Measurements from ENCODE around the gene PCDHA8. TPM values are rescaled to one million over a fixed set of nuclear protein-coding genes. Genes with fewer than 3 reads are reported as not detected.

The PCDHA8 gene
- total RNA-seq, 1 experiment from 2014 or later, result 0.10 TPM

DNA sequence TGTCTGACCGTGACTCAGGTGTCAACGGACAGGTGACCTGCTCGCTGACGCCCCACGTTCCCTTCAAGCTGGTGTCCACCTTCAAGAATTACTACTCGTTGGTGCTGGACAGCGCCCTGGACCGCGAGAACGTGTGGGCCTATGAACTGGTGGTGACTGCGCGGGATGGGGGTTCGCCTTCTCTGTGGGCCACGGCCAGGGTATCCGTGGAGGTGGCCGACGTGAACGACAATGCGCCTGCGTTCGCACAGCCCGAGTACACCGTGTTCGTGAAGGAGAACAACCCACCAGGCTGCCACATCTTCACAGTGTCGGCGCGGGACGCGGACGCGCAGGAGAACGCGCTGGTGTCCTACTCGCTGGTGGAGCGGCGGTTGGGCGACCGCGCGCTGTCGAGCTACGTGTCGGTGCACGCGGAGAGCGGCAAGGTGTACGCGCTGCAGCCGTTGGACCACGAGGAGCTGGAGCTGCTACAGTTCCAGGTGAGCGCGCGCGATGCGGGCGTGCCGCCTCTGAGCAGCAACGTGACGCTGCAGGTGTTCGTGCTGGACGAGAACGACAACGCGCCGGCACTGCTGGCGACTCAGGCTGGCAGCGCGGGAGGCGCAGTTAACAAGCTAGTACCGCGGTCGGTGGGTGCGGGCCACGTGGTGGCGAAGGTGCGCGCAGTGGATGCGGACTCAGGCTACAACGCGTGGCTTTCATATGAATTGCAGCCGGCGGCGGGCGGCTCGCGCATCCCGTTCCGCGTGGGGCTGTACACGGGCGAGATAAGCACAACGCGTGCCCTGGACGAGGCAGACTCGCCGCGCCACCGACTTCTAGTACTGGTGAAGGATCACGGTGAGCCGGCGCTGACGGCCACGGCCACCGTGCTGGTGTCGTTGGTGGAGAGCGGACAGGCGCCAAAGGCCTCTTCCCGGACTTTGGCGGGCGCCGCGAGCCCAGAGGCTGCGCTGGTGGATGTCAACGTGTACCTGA lies 29.5 kb downstream of the PCDHA8 start:
- Histone ChIP-seq H3K27ac (ENCODE audit: low read length) (no peak overlapping the region), H3K27me3 (ENCODE audit: control insufficient read depth, insufficient read depth, low read length) (no peaks in the 10 kb centered on the region), H3K9me3 (ENCODE audit: control insufficient read depth, insufficient read depth, low read depth, low read length) (no peaks in the 10 kb centered on the region), H3K4me1 (ENCODE audit: control insufficient read depth, insufficient read depth, low read length) (no peaks in the 10 kb centered on the region), H3K36me3 (ENCODE audit: control insufficient read depth, insufficient read depth, low read length) (no peaks in the 10 kb centered on the region), H3K4me3 (ENCODE audit: low read depth in 2 of 2, low read length in 2 of 2) (no peak overlapping the region)
- TF ChIP-seq SIN3A (IDR thresholded peaks at IDR 0.05; ENCODE audit: borderline replicate concordance, insufficient read depth, low read depth, low read length), result no peak
- TF ChIP-seq, protein P1, sequence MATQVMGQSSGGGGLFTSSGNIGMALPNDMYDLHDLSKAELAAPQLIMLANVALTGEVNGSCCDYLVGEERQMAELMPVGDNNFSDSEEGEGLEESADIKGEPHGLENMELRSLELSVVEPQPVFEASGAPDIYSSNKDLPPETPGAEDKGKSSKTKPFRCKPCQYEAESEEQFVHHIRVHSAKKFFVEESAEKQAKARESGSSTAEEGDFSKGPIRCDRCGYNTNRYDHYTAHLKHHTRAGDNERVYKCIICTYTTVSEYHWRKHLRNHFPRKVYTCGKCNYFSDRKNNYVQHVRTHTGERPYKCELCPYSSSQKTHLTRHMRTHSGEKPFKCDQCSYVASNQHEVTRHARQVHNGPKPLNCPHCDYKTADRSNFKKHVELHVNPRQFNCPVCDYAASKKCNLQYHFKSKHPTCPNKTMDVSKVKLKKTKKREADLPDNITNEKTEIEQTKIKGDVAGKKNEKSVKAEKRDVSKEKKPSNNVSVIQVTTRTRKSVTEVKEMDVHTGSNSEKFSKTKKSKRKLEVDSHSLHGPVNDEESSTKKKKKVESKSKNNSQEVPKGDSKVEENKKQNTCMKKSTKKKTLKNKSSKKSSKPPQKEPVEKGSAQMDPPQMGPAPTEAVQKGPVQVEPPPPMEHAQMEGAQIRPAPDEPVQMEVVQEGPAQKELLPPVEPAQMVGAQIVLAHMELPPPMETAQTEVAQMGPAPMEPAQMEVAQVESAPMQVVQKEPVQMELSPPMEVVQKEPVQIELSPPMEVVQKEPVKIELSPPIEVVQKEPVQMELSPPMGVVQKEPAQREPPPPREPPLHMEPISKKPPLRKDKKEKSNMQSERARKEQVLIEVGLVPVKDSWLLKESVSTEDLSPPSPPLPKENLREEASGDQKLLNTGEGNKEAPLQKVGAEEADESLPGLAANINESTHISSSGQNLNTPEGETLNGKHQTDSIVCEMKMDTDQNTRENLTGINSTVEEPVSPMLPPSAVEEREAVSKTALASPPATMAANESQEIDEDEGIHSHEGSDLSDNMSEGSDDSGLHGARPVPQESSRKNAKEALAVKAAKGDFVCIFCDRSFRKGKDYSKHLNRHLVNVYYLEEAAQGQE (IDR thresholded peaks at IDR 0.05; ENCODE audit: insufficient read depth in 1 of 2, low read depth in 2 of 2, low read length in 1 of 2), result 0 out of 4 replicates have a peak, but pooled peaks of 1 of the 2 experiments have one; percentile 47
- POLR2A ChIA-PET, result no interaction called here
- no TSS peak for BruUV-seq (replicated peaks)
- in situ Hi-C loops (cut with HindIII; ENCODE audit: low pct_unique_long_range_greater_than_20kb, low sequenced_read_pairs) (no loop called here), intact Hi-C loops (cut with micrococcal nuclease; ENCODE audit: unreplicated experiment) (no loop called here)
- CTCF ChIA-PET, result interaction anchor here (0.6 kb wide), 1 partner anchor 171 kb away, joined by 3 read pairs; no protein-coding TSS in a partner anchor
- DNase-seq (ENCODE audit: low read depth, low spot score) (no peak), ATAC-seq (no peak)

DNA sequence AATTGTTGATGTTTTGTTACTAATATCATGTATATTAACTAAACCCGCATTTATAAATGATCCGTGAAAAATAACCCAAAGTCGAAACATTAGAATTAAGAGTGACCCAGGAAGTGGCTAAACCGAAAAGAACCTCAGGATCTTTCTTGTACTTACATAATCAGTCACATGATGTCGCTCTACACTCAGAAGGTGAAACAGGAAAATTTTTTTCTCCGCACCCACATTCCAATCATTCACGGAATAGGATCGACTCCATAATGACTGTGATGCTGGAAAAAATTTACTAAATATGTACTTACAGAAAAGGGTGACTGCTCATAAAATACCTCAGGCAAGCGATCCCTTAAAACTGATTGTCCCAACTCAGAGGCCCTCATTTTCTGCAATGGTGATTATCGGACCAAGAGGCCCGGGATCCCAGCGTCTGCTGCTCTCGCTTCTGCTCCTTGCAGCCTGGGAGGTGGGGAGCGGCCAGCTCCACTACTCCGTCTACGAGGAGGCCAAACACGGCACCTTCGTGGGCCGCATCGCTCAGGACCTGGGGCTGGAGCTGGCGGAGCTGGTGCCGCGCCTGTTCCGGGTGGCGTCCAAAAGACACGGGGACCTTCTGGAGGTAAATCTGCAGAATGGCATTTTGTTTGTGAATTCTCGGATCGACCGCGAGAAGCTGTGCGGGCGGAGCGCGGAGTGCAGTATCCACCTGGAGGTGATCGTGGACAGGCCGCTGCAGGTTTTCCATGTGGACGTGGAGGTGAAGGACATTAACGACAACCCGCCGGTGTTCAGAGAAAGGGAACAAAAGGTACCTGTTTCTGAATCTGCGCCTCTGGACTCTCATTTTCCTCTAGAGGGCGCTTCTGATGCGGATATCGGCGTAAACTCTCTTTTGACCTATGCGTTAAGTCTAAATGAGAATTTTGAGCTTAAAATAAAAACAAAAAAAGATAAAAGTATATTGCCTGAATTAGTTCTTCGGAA lies 34.4 kb downstream of the PCDHA8 start, which contains the start of gene PCDHA12:
Gene PCDHA12, plus strand, starts transcription at position 224 of the 981 bp plus-strand sequence. Its CDS starts 165 bp downstream, at position 389.
- peak within 1 kb of the TSS; percentile 55 for H3K27ac ChIP-seq (ENCODE audit: low read length)
- BruUV-seq (replicated peaks), result TSS peak; percentile 73
- no peaks in the 10 kb centered on the region; the same call in 1 of the 2 replicates for H3K9me3 ChIP-seq (ENCODE audit: control insufficient read depth, insufficient read depth, low read depth, low read length)
- no peaks in the 10 kb centered on the region for H3K36me3 ChIP-seq (ENCODE audit: control insufficient read depth, insufficient read depth, low read length)
- ATAC-seq, result peak; percentile 91
- H3K4me1 ChIP-seq (ENCODE audit: control insufficient read depth, insufficient read depth, low read length), result no peaks in the 10 kb centered on the region
- POLR2A ChIA-PET, result no interaction called here
- peak within 1 kb of the TSS; percentile 53 to 66 for H3K4me3 ChIP-seq (ENCODE audit: low read depth in 2 of 2, low read length in 2 of 2)
- in situ Hi-C loops (cut with HindIII; ENCODE audit: low pct_unique_long_range_greater_than_20kb, low sequenced_read_pairs) (no loop called here), intact Hi-C loops (cut with micrococcal nuclease; ENCODE audit: unreplicated experiment) (loop anchor here (2.0 kb wide), 1 partner anchor 165 kb away; no protein-coding TSS in a partner anchor)
- peak; percentile 70 for TF ChIP-seq CTCF (IDR thresholded peaks at IDR 0.05)
- TF ChIP-seq, protein P1 (IDR thresholded peaks at IDR 0.05; ENCODE audit: insufficient read depth in 1 of 2, low read depth in 2 of 2, low read length in 1 of 2), result no peak
- DNase-seq (ENCODE audit: low read depth, low spot score), result no peak
- H3K27me3 ChIP-seq (ENCODE audit: control insufficient read depth, insufficient read depth, low read length), result no peaks in the 10 kb centered on the region
- CTCF ChIA-PET, result interaction anchor here (1.8 kb wide), 1 partner anchor 165 kb away, joined by 15 read pairs; no protein-coding TSS in a partner anchor
